WTC11 (cell line): Measurements from ENCODE around the gene PDPK1.

Experiments used
- CREB1 ChIP-seq: sonication (generic); formaldehyde crosslinking; IDR thresholded peaks from 2 replicates; pipeline ENCODE4 v1.8.0; 2023; ENCODE audit warnings: mild to moderate bottlenecking, missing genetic modification reagents
- FOXJ3 ChIP-seq: sonication (generic); formaldehyde crosslinking; IDR thresholded peaks from 2 replicates; pipeline ENCODE4 v1.9.0; 2021; ENCODE audit warnings: missing genetic modification reagents, mild to moderate bottlenecking, borderline replicate concordance
- FOXK1 ChIP-seq: sonication (generic); formaldehyde crosslinking; IDR thresholded peaks from 2 replicates; pipeline ENCODE4 v1.8.0; 2022; ENCODE audit warnings: mild to moderate bottlenecking, moderate library complexity, missing genetic modification reagents
- FOXP4 ChIP-seq: sonication (generic); formaldehyde crosslinking; IDR thresholded peaks from 2 replicates; pipeline ENCODE4 v1.8.0; 2022; ENCODE audit warnings: mild to moderate bottlenecking, missing genetic modification reagents
- KAT7 ChIP-seq: sonication (generic); formaldehyde crosslinking; IDR thresholded peaks from 2 replicates; pipeline ENCODE4 v1.8.1; 2023; ENCODE audit warnings: missing genetic modification reagents, mild to moderate bottlenecking, borderline replicate concordance
- MAX ChIP-seq: sonication (generic); formaldehyde crosslinking; IDR thresholded peaks from 2 replicates; pipeline ENCODE4 v1.8.0; 2022; ENCODE audit warnings: mild to moderate bottlenecking, missing genetic modification reagents
- NFYB ChIP-seq: sonication (generic); formaldehyde crosslinking; conservative IDR thresholded peaks from 2 replicates; pipeline ENCODE4 v1.8.0; 2022; ENCODE audit warnings: low read depth, missing genetic modification reagents
- SP1 ChIP-seq: sonication (generic); formaldehyde crosslinking; conservative IDR thresholded peaks from 2 replicates; pipeline ENCODE4 v1.8.1; 2022; ENCODE audit warnings: missing genetic modification reagents
- TEAD1 ChIP-seq: sonication (generic); formaldehyde crosslinking; IDR thresholded peaks from 2 replicates; pipeline ENCODE4 v1.8.0; 2022; ENCODE audit warnings: mild to moderate bottlenecking, missing genetic modification reagents
- TEAD4 ChIP-seq: sonication (generic); formaldehyde crosslinking; IDR thresholded peaks from 2 replicates; pipeline ENCODE4 v1.8.0; 2022; ENCODE audit warnings: mild to moderate bottlenecking, missing genetic modification reagents
- ZBTB21 ChIP-seq: sonication (generic); formaldehyde crosslinking; IDR thresholded peaks from 2 replicates; pipeline ENCODE4 v1.8.1; 2023; ENCODE audit warnings: mild to moderate bottlenecking, missing genetic modification reagents, borderline replicate concordance
- TF ChIP-seq, protein P1 (sequence below): fragments of 200-600 bp; IDR thresholded peaks from 2 replicates; pipeline ENCODE4 v1.8.0; 2022; ENCODE audit warnings: antibody characterized with exemption
- TF ChIP-seq, protein P2 (sequence below): sonication (generic); formaldehyde crosslinking; IDR thresholded peaks from 2 replicates; pipeline ENCODE4 v1.8.1; 2022; ENCODE audit warnings: mild to moderate bottlenecking, missing genetic modification reagents, moderate library complexity, borderline replicate concordance
- TF ChIP-seq, protein P3 (sequence below): sonication (generic); formaldehyde crosslinking; conservative IDR thresholded peaks from 2 replicates; pipeline ENCODE4 v1.8.1; 2023; ENCODE audit warnings: mild to moderate bottlenecking, low read depth, missing genetic modification reagents, moderate library complexity

- TF ChIP-seq KAT7 (no peak), TEAD4 (CRISPR knock-in tag) (no peak), FOXJ3 (no peak), MAX (CRISPR knock-in tag) (no peak), NFYB (no peak), ZBTB21 (CRISPR knock-in tag) (no peak), FOXK1 (CRISPR knock-in tag) (no peak), TEAD1 (no peak), FOXP4 (CRISPR knock-in tag) (no peak), CREB1 (no peak), SP1 (CRISPR knock-in tag) (no peak)
- TF ChIP-seq, protein P1, sequence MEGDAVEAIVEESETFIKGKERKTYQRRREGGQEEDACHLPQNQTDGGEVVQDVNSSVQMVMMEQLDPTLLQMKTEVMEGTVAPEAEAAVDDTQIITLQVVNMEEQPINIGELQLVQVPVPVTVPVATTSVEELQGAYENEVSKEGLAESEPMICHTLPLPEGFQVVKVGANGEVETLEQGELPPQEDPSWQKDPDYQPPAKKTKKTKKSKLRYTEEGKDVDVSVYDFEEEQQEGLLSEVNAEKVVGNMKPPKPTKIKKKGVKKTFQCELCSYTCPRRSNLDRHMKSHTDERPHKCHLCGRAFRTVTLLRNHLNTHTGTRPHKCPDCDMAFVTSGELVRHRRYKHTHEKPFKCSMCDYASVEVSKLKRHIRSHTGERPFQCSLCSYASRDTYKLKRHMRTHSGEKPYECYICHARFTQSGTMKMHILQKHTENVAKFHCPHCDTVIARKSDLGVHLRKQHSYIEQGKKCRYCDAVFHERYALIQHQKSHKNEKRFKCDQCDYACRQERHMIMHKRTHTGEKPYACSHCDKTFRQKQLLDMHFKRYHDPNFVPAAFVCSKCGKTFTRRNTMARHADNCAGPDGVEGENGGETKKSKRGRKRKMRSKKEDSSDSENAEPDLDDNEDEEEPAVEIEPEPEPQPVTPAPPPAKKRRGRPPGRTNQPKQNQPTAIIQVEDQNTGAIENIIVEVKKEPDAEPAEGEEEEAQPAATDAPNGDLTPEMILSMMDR: no peak
- TF ChIP-seq, protein P2, sequence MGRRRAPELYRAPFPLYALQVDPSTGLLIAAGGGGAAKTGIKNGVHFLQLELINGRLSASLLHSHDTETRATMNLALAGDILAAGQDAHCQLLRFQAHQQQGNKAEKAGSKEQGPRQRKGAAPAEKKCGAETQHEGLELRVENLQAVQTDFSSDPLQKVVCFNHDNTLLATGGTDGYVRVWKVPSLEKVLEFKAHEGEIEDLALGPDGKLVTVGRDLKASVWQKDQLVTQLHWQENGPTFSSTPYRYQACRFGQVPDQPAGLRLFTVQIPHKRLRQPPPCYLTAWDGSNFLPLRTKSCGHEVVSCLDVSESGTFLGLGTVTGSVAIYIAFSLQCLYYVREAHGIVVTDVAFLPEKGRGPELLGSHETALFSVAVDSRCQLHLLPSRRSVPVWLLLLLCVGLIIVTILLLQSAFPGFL (CRISPR knock-in tag): no peak
- TF ChIP-seq, protein P3, sequence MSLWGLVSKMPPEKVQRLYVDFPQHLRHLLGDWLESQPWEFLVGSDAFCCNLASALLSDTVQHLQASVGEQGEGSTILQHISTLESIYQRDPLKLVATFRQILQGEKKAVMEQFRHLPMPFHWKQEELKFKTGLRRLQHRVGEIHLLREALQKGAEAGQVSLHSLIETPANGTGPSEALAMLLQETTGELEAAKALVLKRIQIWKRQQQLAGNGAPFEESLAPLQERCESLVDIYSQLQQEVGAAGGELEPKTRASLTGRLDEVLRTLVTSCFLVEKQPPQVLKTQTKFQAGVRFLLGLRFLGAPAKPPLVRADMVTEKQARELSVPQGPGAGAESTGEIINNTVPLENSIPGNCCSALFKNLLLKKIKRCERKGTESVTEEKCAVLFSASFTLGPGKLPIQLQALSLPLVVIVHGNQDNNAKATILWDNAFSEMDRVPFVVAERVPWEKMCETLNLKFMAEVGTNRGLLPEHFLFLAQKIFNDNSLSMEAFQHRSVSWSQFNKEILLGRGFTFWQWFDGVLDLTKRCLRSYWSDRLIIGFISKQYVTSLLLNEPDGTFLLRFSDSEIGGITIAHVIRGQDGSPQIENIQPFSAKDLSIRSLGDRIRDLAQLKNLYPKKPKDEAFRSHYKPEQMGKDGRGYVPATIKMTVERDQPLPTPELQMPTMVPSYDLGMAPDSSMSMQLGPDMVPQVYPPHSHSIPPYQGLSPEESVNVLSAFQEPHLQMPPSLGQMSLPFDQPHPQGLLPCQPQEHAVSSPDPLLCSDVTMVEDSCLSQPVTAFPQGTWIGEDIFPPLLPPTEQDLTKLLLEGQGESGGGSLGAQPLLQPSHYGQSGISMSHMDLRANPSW (CRISPR knock-in tag): no peak
These were observed 32.1 kb upstream of the PDPK1 start for GRCh38 chr16:2505695-2506094.
